Activated T-cell treated with anti-CD3 and anti-CD28 coated beads, Interleukin-2, amount 50 U/mL, for 24 hours (primary cell): Measurements from ENCODE around the gene ZNF609.
A peak's percentile ranks its signal among the peaks of the same experiment; 100 is the strongest.

Source experiments
- DNase-seq: peaks from one replicate; pipeline ENCODE4 v3.0.0-alpha.2; 2020
- H3K27ac Mint-ChIP-seq: 2 replicates; pipeline ENCODE4 v1.8.0; 2020; ENCODE audit warnings: mild to moderate bottlenecking, mixed read lengths
- H3K27me3 Mint-ChIP-seq: 2 replicates; pipeline ENCODE4 v1.8.0; 2020; ENCODE audit warnings: mixed read lengths
- H3K36me3 Mint-ChIP-seq: 2 replicates; pipeline ENCODE4 v1.8.0; 2020; ENCODE audit warnings: low read depth, mixed read lengths
- H3K4me1 Mint-ChIP-seq: 2 replicates; pipeline ENCODE4 v1.8.0; 2020; ENCODE audit warnings: low read depth, mixed read lengths
- H3K4me3 Mint-ChIP-seq: 2 replicates; pipeline ENCODE4 v1.8.0; 2020; ENCODE audit warnings: mild to moderate bottlenecking, moderate library complexity, mixed read lengths
- H3K9me3 Mint-ChIP-seq: 2 replicates; pipeline ENCODE4 v1.8.0; 2020; ENCODE audit warnings: mixed read lengths

Gene ZNF609

GRCh38 chr15:64460206-64460723, at the start of gene ZNF609:
ZNF609 (plus strand) TSS chr15:64460578; CDS start chr15:64499420, 38,842 bp downstream.
- H3K36me3 Mint-ChIP-seq: peaks cover 37% of the 10 kb centered on the region
- DNase-seq: peak; percentile 97
- no peaks in the 10 kb centered on the region for H3K27me3 Mint-ChIP-seq
- H3K4me3 Mint-ChIP-seq: peak within 1 kb of the TSS; percentile 91
- H3K4me1 Mint-ChIP-seq: peaks cover 84% of the 10 kb centered on the region
- H3K9me3 Mint-ChIP-seq: no peaks in the 10 kb centered on the region
- peak within 1 kb of the TSS; percentile 97 for H3K27ac Mint-ChIP-seq

- Mint-ChIP-seq H3K9me3 (no peaks in the 10 kb centered on the region), H3K27ac (no peak overlapping the region), H3K27me3 (no peaks in the 10 kb centered on the region), H3K4me1 (peaks cover 1% of the 10 kb centered on the region), H3K4me3 (no peak overlapping the region), H3K36me3 (peaks cover 82% of the 10 kb centered on the region)
- no peak for DNase-seq
Measured at GRCh38 chr15:64412216-64412615, 48.2 kb upstream of the ZNF609 start.

- no peak overlapping the region for H3K4me3 Mint-ChIP-seq
- DNase-seq: no peak
- H3K9me3 Mint-ChIP-seq: no peaks in the 10 kb centered on the region
- peaks cover 67% of the 10 kb centered on the region for H3K36me3 Mint-ChIP-seq
- no peak overlapping the region for H3K27ac Mint-ChIP-seq
- H3K27me3 Mint-ChIP-seq: no peaks in the 10 kb centered on the region
- peaks cover 12% of the 10 kb centered on the region for H3K4me1 Mint-ChIP-seq
Measured at GRCh38 chr15:64422697-64423096, 37.7 kb upstream of the ZNF609 start.

GRCh38 chr15:64423970-64424369, 36.4 kb upstream of the ZNF609 start:
- Mint-ChIP-seq H3K4me1 (peaks cover 23% of the 10 kb centered on the region), H3K36me3 (peaks cover 59% of the 10 kb centered on the region), H3K9me3 (no peaks in the 10 kb centered on the region), H3K4me3 (no peak overlapping the region), H3K27me3 (no peaks in the 10 kb centered on the region), H3K27ac (peak overlapping the region; percentile 19)
- no peak for DNase-seq

- peaks cover 34% of the 10 kb centered on the region for H3K4me1 Mint-ChIP-seq
- DNase-seq: no peak
- no peak overlapping the region for H3K4me3 Mint-ChIP-seq
- H3K27me3 Mint-ChIP-seq: no peaks in the 10 kb centered on the region
- peaks cover 54% of the 10 kb centered on the region for H3K36me3 Mint-ChIP-seq
- no peaks in the 10 kb centered on the region for H3K9me3 Mint-ChIP-seq
- H3K27ac Mint-ChIP-seq: peak overlapping the region; percentile 5
Measured at GRCh38 chr15:64425221-64425620, 35.2 kb upstream of the ZNF609 start.

- peaks cover 44% of the 10 kb centered on the region for H3K4me1 Mint-ChIP-seq
- DNase-seq: no peak
- peak overlapping the region; percentile 81 for H3K27ac Mint-ChIP-seq
- H3K27me3 Mint-ChIP-seq: no peaks in the 10 kb centered on the region
- H3K4me3 Mint-ChIP-seq: no peak overlapping the region
- peaks cover 59% of the 10 kb centered on the region for H3K36me3 Mint-ChIP-seq
- H3K9me3 Mint-ChIP-seq: no peaks in the 10 kb centered on the region
Measured at GRCh38 chr15:64426845-64427465, 33.4 kb upstream of the ZNF609 start.

GRCh38 chr15:64429448-64429847, 30.9 kb upstream of the ZNF609 start:
- H3K9me3 Mint-ChIP-seq: no peaks in the 10 kb centered on the region
- H3K4me1 Mint-ChIP-seq: peaks cover 44% of the 10 kb centered on the region
- DNase-seq: no peak
- no peaks in the 10 kb centered on the region for H3K27me3 Mint-ChIP-seq
- H3K36me3 Mint-ChIP-seq: peaks cover 45% of the 10 kb centered on the region
- H3K4me3 Mint-ChIP-seq: peak overlapping the region; percentile 55
- peak overlapping the region; percentile 86 for H3K27ac Mint-ChIP-seq

- peak overlapping the region; percentile 55 for H3K4me3 Mint-ChIP-seq
- DNase-seq: no peak
- H3K9me3 Mint-ChIP-seq: no peaks in the 10 kb centered on the region
- H3K27me3 Mint-ChIP-seq: no peaks in the 10 kb centered on the region
- peak overlapping the region; percentile 86 for H3K27ac Mint-ChIP-seq
- peaks cover 44% of the 10 kb centered on the region for H3K4me1 Mint-ChIP-seq
- peaks cover 39% of the 10 kb centered on the region for H3K36me3 Mint-ChIP-seq
Measured at GRCh38 chr15:64430000-64430735, 30.2 kb upstream of the ZNF609 start.

GRCh38 chr15:64437982-64438381, 22.4 kb upstream of the ZNF609 start:
- H3K4me3 Mint-ChIP-seq: no peak overlapping the region
- H3K9me3 Mint-ChIP-seq: no peaks in the 10 kb centered on the region
- H3K4me1 Mint-ChIP-seq: peaks cover 39% of the 10 kb centered on the region
- peak overlapping the region; percentile 9 for H3K27ac Mint-ChIP-seq
- peaks cover 29% of the 10 kb centered on the region for H3K36me3 Mint-ChIP-seq
- DNase-seq: no peak
- no peaks in the 10 kb centered on the region for H3K27me3 Mint-ChIP-seq

GRCh38 chr15:64438653-64439447, 21.5 kb upstream of the ZNF609 start:
- Mint-ChIP-seq H3K27me3 (no peaks in the 10 kb centered on the region), H3K27ac (peak overlapping the region; percentile 54), H3K9me3 (no peaks in the 10 kb centered on the region), H3K36me3 (peaks cover 25% of the 10 kb centered on the region), H3K4me3 (no peak overlapping the region), H3K4me1 (peaks cover 48% of the 10 kb centered on the region)
- no peak for DNase-seq

- peak overlapping the region; percentile 98 for H3K27ac Mint-ChIP-seq
- peaks cover 63% of the 10 kb centered on the region for H3K4me1 Mint-ChIP-seq
- no peaks in the 10 kb centered on the region for H3K9me3 Mint-ChIP-seq
- DNase-seq: no peak
- no peaks in the 10 kb centered on the region for H3K27me3 Mint-ChIP-seq
- H3K4me3 Mint-ChIP-seq: no peak overlapping the region
- peaks cover 30% of the 10 kb centered on the region for H3K36me3 Mint-ChIP-seq
Measured at GRCh38 chr15:64441852-64442251, 18.5 kb upstream of the ZNF609 start.

- no peaks in the 10 kb centered on the region for H3K27me3 Mint-ChIP-seq
- DNase-seq: no peak
- H3K36me3 Mint-ChIP-seq: peaks cover 38% of the 10 kb centered on the region
- H3K4me3 Mint-ChIP-seq: peak overlapping the region; percentile 71
- peaks cover 65% of the 10 kb centered on the region for H3K4me1 Mint-ChIP-seq
- peak overlapping the region; percentile 98 for H3K27ac Mint-ChIP-seq
- no peaks in the 10 kb centered on the region for H3K9me3 Mint-ChIP-seq
Measured at GRCh38 chr15:64443016-64443415, 17.4 kb upstream of the ZNF609 start.

- DNase-seq: no peak
- H3K27me3 Mint-ChIP-seq: no peaks in the 10 kb centered on the region
- H3K9me3 Mint-ChIP-seq: no peaks in the 10 kb centered on the region
- peaks cover 43% of the 10 kb centered on the region for H3K36me3 Mint-ChIP-seq
- peak overlapping the region; percentile 71 for H3K4me3 Mint-ChIP-seq
- H3K27ac Mint-ChIP-seq: peak overlapping the region; percentile 98
- peaks cover 62% of the 10 kb centered on the region for H3K4me1 Mint-ChIP-seq
Measured at GRCh38 chr15:64443747-64444621, 16.4 kb upstream of the ZNF609 start.

GRCh38 chr15:64444836-64445235, 15.5 kb upstream of the ZNF609 start:
- Mint-ChIP-seq H3K9me3 (no peaks in the 10 kb centered on the region), H3K36me3 (peaks cover 47% of the 10 kb centered on the region), H3K4me1 (peaks cover 59% of the 10 kb centered on the region), H3K4me3 (peak overlapping the region; percentile 71), H3K27me3 (no peaks in the 10 kb centered on the region), H3K27ac (peak overlapping the region; percentile 98)
- no peak for DNase-seq
